Loucy (cell line): ENCODE measurements around the gene IGFBP2.

ENCODE experiments used
- CTCF ChIP-seq: fragments of 200-600 bp; sonication (generic); conservative IDR thresholded peaks from 2 replicates; pipeline ENCODE4 v1.5.1; 2014; ENCODE audit warnings: mild to moderate bottlenecking, antibody characterized with exemption, low read length
- EZH2phosphoT487 ChIP-seq: fragments of 200-600 bp; IDR thresholded peaks from 2 replicates; pipeline ENCODE4 v1.6.1; 2018; ENCODE audit warnings: antibody characterized with exemption, mild to moderate bottlenecking, moderate library complexity, borderline replicate concordance

GRCh38 chr2:216651351-216651881 is 18.2 kb downstream of the IGFBP2 start:
- no peak for TF ChIP-seq CTCF
- TF ChIP-seq EZH2phosphoT487, result no peak
